ENCODE results near the gene PTCD3.

GRCh38 chr2:86082756-86083155 lies 23.3 kb upstream of the PTCD3 start:
- TF ChIP-seq POLR2A (IDR thresholded peaks at IDR 0.05), result no peak
- no peak for TF ChIP-seq CTCF (IDR thresholded peaks at IDR 0.05)
